Measurements from ENCODE around the gene HOXB9. TPM values are rescaled to one million over a fixed set of nuclear protein-coding genes. Genes with fewer than 3 reads are reported as not detected.

HOXB9 gene
- total and polyA plus RNA-seq, 2 experiments from 2014 or later = not detected

- Mint-ChIP-seq H3K27me3 (ENCODE audit: insufficient read depth, low read depth, poor library complexity) (peaks cover 97% of the 10 kb centered on the region), H3K9me3 (peaks cover 4% of the 10 kb centered on the region; the same call in 2 of the 3 replicates), H3K4me1 (peaks cover 10% of the 10 kb centered on the region), H3K27ac (no peak overlapping the region), H3K36me3 (ENCODE audit: low read depth) (peaks cover 3% of the 10 kb centered on the region; the same call in 2 of the 3 replicates), H3K4me3 (no peak overlapping the region; the same call in 1 of the 3 replicates)
- peaks cover 61% of the 10 kb centered on the region for H4K20me1 ChIP-seq (replicated peaks; ENCODE audit: insufficient read depth)
- no peaks in the 10 kb centered on the region for H3K36me3 ChIP-seq (ENCODE audit: insufficient read depth)
- H3K4me3 ChIP-seq = peak overlapping the region; percentile 51
- no peaks in the 10 kb centered on the region for H3K79me2 ChIP-seq (replicated peaks; ENCODE audit: insufficient read depth)
- peaks cover 19% of the 10 kb centered on the region for H3K4me1 ChIP-seq (ENCODE audit: insufficient read depth)
- no peak overlapping the region for H3K27ac ChIP-seq (ENCODE audit: low read depth)
- H3K27me3 ChIP-seq (ENCODE audit: insufficient read depth) = peaks cover 100% of the 10 kb centered on the region
- TF ChIP-seq POLR2AphosphoS5 (IDR thresholded peaks at IDR 0.05; ENCODE audit: low read depth) = no peak
- peak; percentile 84 for TF ChIP-seq EZH2 (IDR thresholded peaks at IDR 0.05; ENCODE audit: low read depth, unreplicated experiment)
- no peak for TF ChIP-seq ZNF114 (CRISPR knock-in tag; IDR thresholded peaks at IDR 0.05)
- no peak for TF ChIP-seq ZNF331 (CRISPR knock-in tag; IDR thresholded peaks at IDR 0.05; ENCODE audit: low read depth)
- TF ChIP-seq CREB1 (CRISPR knock-in tag; IDR thresholded peaks at IDR 0.05; ENCODE audit: low read depth) = no peak
- H2AFZ ChIP-seq = no peak overlapping the region
- H3F3A ChIP-seq (replicated peaks; ENCODE audit: low read depth) = peaks cover 50% of the 10 kb centered on the region
- peak overlapping the region; percentile 80 for H3K4me2 ChIP-seq
- H3K9me2 ChIP-seq (ENCODE audit: insufficient read depth) = no peaks in the 10 kb centered on the region
- peak; percentile 32 for ATAC-seq
- peak; percentile 82 for DNase-seq (ENCODE audit: low spot score)
Measured at GRCh38 chr17:48624544-48625494, 1.3 kb downstream of the HOXB9 start.

GRCh38 chr17:48624118-48624517 lies 2.0 kb downstream of the HOXB9 start:
- no peak for TF ChIP-seq ETS1 (IDR thresholded peaks at IDR 0.05)
- peak; percentile 91 for TF ChIP-seq EZH2 (IDR thresholded peaks at IDR 0.05; ENCODE audit: low read depth, unreplicated experiment)
- Mint-ChIP-seq H3K9me3 (peaks cover 4% of the 10 kb centered on the region; the same call in 2 of the 3 replicates), H3K27me3 (ENCODE audit: insufficient read depth, low read depth, poor library complexity) (peaks cover 97% of the 10 kb centered on the region), H3K4me1 (peaks cover 15% of the 10 kb centered on the region), H3K4me3 (no peak overlapping the region; the same call in 2 of the 3 replicates), H3K36me3 (ENCODE audit: low read depth) (peaks cover 3% of the 10 kb centered on the region; the same call in 2 of the 3 replicates), H3K27ac (no peak overlapping the region)
- Histone ChIP-seq H3K27ac (ENCODE audit: low read depth) (no peak overlapping the region), H3K4me3 (no peak overlapping the region), H4K20me1 (replicated peaks; ENCODE audit: insufficient read depth) (peaks cover 55% of the 10 kb centered on the region), H3K36me3 (ENCODE audit: insufficient read depth) (no peaks in the 10 kb centered on the region), H3K4me2 (peak overlapping the region; percentile 80; the same call in 1 of the 2 replicates), H3K27me3 (ENCODE audit: insufficient read depth) (peaks cover 100% of the 10 kb centered on the region), H3F3A (replicated peaks; ENCODE audit: low read depth) (peaks cover 51% of the 10 kb centered on the region), H3K4me1 (ENCODE audit: insufficient read depth) (peaks cover 25% of the 10 kb centered on the region), H3K79me2 (replicated peaks; ENCODE audit: insufficient read depth) (no peaks in the 10 kb centered on the region), H3K9me2 (ENCODE audit: insufficient read depth) (no peaks in the 10 kb centered on the region), H2AFZ (no peak overlapping the region)
- no peak for DNase-seq (ENCODE audit: low spot score)
- ATAC-seq = no peak

- Histone ChIP-seq H3K4me1 (ENCODE audit: insufficient read depth) (peaks cover 27% of the 10 kb centered on the region), H3K27ac (ENCODE audit: low read depth) (no peak overlapping the region), H3K4me2 (no peak overlapping the region), H4K20me1 (replicated peaks; ENCODE audit: insufficient read depth) (peaks cover 52% of the 10 kb centered on the region), H2AFZ (no peak overlapping the region), H3F3A (replicated peaks; ENCODE audit: low read depth) (peaks cover 45% of the 10 kb centered on the region), H3K79me2 (replicated peaks; ENCODE audit: insufficient read depth) (no peaks in the 10 kb centered on the region), H3K4me3 (no peak overlapping the region), H3K9me2 (ENCODE audit: insufficient read depth) (no peaks in the 10 kb centered on the region), H3K27me3 (ENCODE audit: insufficient read depth) (peaks cover 100% of the 10 kb centered on the region), H3K36me3 (ENCODE audit: insufficient read depth) (no peaks in the 10 kb centered on the region)
- Mint-ChIP-seq H3K4me3 (no peak overlapping the region), H3K36me3 (ENCODE audit: low read depth) (peaks cover 3% of the 10 kb centered on the region; the same call in 2 of the 3 replicates), H3K27ac (no peak overlapping the region), H3K27me3 (ENCODE audit: insufficient read depth, low read depth, poor library complexity) (peaks cover 97% of the 10 kb centered on the region), H3K4me1 (peaks cover 21% of the 10 kb centered on the region), H3K9me3 (peaks cover 4% of the 10 kb centered on the region; the same call in 2 of the 3 replicates)
- ATAC-seq (no peak), DNase-seq (ENCODE audit: low spot score) (no peak)
- TF ChIP-seq NANOG (IDR thresholded peaks at IDR 0.05; ENCODE audit: borderline replicate concordance) = no peak
- peak; percentile 5 for TF ChIP-seq EZH2 (IDR thresholded peaks at IDR 0.05; ENCODE audit: low read depth, unreplicated experiment)
Measured at GRCh38 chr17:48623583-48623982, 2.6 kb downstream of the HOXB9 start.
